HepG2 (cell line): ENCODE measurements around the gene CD79A. TPM values are rescaled to one million over a fixed set of nuclear protein-coding genes. Genes with fewer than 3 reads are reported as not detected.

Experiments
- AHR ChIP-seq: IDR thresholded peaks from 2 replicates; pipeline ENCODE4 v1.6.1; 2018; ENCODE audit warnings: missing genetic modification reagents, missing compliant biosample characterization
- BRCA1 ChIP-seq: sonication (generic); formaldehyde crosslinking; IDR thresholded peaks from 2 replicates; pipeline ENCODE4 v1.4.0; 2020; ENCODE audit warnings: missing genetic modification reagents
- EZH2 ChIP-seq: conservative IDR thresholded peaks from 2 replicates; pipeline ENCODE4 v1.6.1; 2012; ENCODE audit warnings: mild to moderate bottlenecking, low read depth, low read length, moderate library complexity
- HNRNPUL1 ChIP-seq: fragments of 200-400 bp; formaldehyde crosslinking; IDR thresholded peaks from 2 replicates; pipeline ENCODE4 v1.6.1; 2017; ENCODE audit warnings: low read depth, mild to moderate bottlenecking, low read length, moderate library complexity
- MTF2 ChIP-seq: sonication (generic); formaldehyde crosslinking; IDR thresholded peaks from 2 replicates; pipeline ENCODE4 v1.5.0; 2020; ENCODE audit warnings: missing genetic modification reagents, borderline replicate concordance
- POLR2AphosphoS2 ChIP-seq: IDR thresholded peaks from 2 replicates; pipeline ENCODE4 v1.6.1; 2011; ENCODE audit warnings: low read depth, low read length, improper control_type of control experiment
- RAD21 ChIP-seq: fragments of 450-650 bp; formaldehyde crosslinking; IDR thresholded peaks from 2 replicates; pipeline ENCODE4 v1.5.0; 2020; ENCODE audit warnings: mild to moderate bottlenecking
- SAP130 ChIP-seq: IDR thresholded peaks from 2 replicates; pipeline ENCODE4 v1.6.1; 2016; ENCODE audit warnings: low read depth
- TARDBP ChIP-seq: sonication (generic); formaldehyde crosslinking; IDR thresholded peaks from 2 replicates; pipeline ENCODE4 v1.8.0; 2022; ENCODE audit warnings: mild to moderate bottlenecking, missing genetic modification reagents
- ZNF143 ChIP-seq: sonication (generic); formaldehyde crosslinking; IDR thresholded peaks from 2 replicates; pipeline ENCODE4 v1.4.0; 2020; ENCODE audit warnings: missing genetic modification reagents
- ZNF263 ChIP-seq: sonication (generic); formaldehyde crosslinking; IDR thresholded peaks from 2 replicates; pipeline ENCODE4 v1.4.0; 2020; ENCODE audit warnings: missing genetic modification reagents
- ZNF343 ChIP-seq: sonication (generic); formaldehyde crosslinking; IDR thresholded peaks from 2 replicates; pipeline ENCODE4 v1.4.0; 2020; ENCODE audit warnings: mild to moderate bottlenecking, missing genetic modification reagents
- ZNF605 ChIP-seq: sonication (generic); formaldehyde crosslinking; IDR thresholded peaks from 2 replicates; pipeline ENCODE4 v1.8.0; 2022; ENCODE audit warnings: mild to moderate bottlenecking, missing genetic modification reagents
- ZNF615 ChIP-seq: sonication (generic); formaldehyde crosslinking; IDR thresholded peaks from 2 replicates; pipeline ENCODE4 v1.5.0; 2020; ENCODE audit warnings: mild to moderate bottlenecking, missing genetic modification reagents, borderline replicate concordance
- ZNF7 ChIP-seq: IDR thresholded peaks from 2 replicates; pipeline ENCODE4 v1.6.1; 2016; ENCODE audit warnings: missing biosample characterization, missing genetic modification reagents
- polyA plus RNA-seq, 8 experiments: library from polyadenylated mRNA; depleted of rRNA in 3 of 8; stranded (reverse) in 7 of 8; unstranded in 1 of 8; fragments of >200 nt; fragmentation: Illumina TruSeq in 4 of 8; extraction: Trizol in 4 of 8; gene quantifications; 2 replicates each; pipeline versions ENCODE4 v1.2.1 to v1.2.3, GENCODE V29; 2011 to 2016; ENCODE audit warnings: low read depth in 4 of 8, missing spikeins in 1 of 8, mixed read lengths in 1 of 8; ENCODE audit not compliant: insufficient read depth in 1 of 8
- total RNA-seq, 5 experiments: library from RNA; depleted of rRNA; stranded (reverse); fragments of >200 nt; fragmentation: Illumina TruSeq; extraction: Trizol; gene quantifications; 2 replicates each; pipeline ENCODE4 v1.2.3, GENCODE V29; 2016; ENCODE audit warnings: low read depth in 1 of 5
- TF ChIP-seq, protein P1 (sequence below): sonication (generic); formaldehyde crosslinking; IDR thresholded peaks from 2 replicates; pipeline ENCODE4 v1.4.0; 2020; ENCODE audit warnings: missing genetic modification reagents, borderline replicate concordance
- TF ChIP-seq, protein P2 (sequence below): IDR thresholded peaks from 2 replicates; pipeline ENCODE4 v1.6.1; 2016; ENCODE audit warnings: mild to moderate bottlenecking, missing biosample characterization, missing genetic modification reagents
- TF ChIP-seq, protein P3 (sequence below): sonication (generic); formaldehyde crosslinking; IDR thresholded peaks from 2 replicates; pipeline ENCODE4 v1.4.0; 2020; ENCODE audit warnings: missing genetic modification reagents, mild to moderate bottlenecking, borderline replicate concordance
- TF ChIP-seq, protein P4 (sequence below): sonication (generic); formaldehyde crosslinking; IDR thresholded peaks from 2 replicates; pipeline ENCODE4 v1.8.1; 2023; ENCODE audit warnings: mild to moderate bottlenecking, moderate library complexity, missing genetic modification reagents
- TF ChIP-seq, protein P5 (sequence below): sonication (generic); formaldehyde crosslinking; IDR thresholded peaks from 2 replicates; pipeline ENCODE4 v1.4.0; 2020; ENCODE audit warnings: mild to moderate bottlenecking, missing genetic modification reagents

Gene CD79A
- total and polyA plus RNA-seq, 2 of the 13 experiments (the other 11 are each of a cell fraction or from before 2014, with no cell fraction given) = 0.24 to 0.33 TPM

DNA sequence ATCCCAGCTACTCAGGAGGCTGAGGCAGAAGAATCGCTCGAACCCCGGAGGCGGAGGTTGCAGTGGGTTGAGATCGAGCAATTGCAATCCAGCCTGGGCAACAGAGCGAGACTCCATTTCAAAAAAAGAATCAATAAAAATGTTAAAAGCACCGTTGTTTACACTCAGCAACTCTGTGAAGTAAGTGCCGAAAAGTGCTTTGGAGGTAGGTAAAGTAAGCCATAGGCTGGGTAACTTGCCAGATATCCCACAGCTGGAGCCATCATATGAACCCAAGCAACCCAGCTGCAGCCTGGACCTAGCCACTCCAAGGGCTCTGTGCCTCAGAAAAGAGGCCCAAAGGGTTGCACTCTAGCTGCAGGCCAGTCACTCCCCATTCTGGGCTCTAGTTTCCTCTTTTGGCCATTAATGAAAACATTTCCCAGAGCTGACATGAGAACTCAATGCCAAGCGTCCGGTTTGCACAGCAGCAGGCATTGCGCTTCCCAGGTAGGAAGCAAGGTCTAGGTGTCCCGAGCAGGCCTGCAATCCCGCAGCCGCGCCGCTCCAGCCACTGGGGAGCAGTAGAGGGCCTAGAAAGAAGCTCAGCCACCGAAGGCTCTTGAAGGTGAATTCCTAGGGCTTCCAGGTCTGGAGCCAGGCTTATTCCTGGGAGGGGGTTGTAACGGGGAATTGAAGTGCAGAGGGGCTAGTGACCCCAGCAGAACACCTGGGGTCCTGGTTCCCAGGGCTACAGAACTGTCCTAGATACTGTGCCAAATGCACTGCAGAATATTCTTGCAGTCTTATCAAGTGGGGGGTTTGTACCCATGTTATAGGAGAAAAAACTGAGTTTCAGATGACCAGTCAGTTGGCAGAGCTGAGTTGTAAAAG, 4.1 kb upstream of the CD79A start (continued):
- TF ChIP-seq ZNF615 (CRISPR knock-in tag) = 0 out of 2 replicates have a peak, but pooled peaks have one; percentile 5
- TF ChIP-seq, protein P1, sequence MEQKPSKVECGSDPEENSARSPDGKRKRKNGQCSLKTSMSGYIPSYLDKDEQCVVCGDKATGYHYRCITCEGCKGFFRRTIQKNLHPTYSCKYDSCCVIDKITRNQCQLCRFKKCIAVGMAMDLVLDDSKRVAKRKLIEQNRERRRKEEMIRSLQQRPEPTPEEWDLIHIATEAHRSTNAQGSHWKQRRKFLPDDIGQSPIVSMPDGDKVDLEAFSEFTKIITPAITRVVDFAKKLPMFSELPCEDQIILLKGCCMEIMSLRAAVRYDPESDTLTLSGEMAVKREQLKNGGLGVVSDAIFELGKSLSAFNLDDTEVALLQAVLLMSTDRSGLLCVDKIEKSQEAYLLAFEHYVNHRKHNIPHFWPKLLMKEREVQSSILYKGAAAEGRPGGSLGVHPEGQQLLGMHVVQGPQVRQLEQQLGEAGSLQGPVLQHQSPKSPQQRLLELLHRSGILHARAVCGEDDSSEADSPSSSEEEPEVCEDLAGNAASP (CRISPR knock-in tag) = 0 out of 2 replicates have a peak, but pooled peaks have one; percentile 13
- TF ChIP-seq, protein P2, sequence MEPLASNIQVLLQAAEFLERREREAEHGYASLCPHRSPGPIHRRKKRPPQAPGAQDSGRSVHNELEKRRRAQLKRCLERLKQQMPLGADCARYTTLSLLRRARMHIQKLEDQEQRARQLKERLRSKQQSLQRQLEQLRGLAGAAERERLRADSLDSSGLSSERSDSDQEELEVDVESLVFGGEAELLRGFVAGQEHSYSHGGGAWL (CRISPR knock-in tag) = no peak
- TF ChIP-seq RAD21 = peak; percentile 87
- TF ChIP-seq POLR2AphosphoS2 = peak; percentile 86; the same call in 1 of the 2 replicates
- 0 out of 2 replicates have a peak, but pooled peaks have one; percentile 43 for TF ChIP-seq ZNF343 (CRISPR knock-in tag)
- TF ChIP-seq BRCA1 (CRISPR knock-in tag) = no peak
- TF ChIP-seq, protein P3, sequence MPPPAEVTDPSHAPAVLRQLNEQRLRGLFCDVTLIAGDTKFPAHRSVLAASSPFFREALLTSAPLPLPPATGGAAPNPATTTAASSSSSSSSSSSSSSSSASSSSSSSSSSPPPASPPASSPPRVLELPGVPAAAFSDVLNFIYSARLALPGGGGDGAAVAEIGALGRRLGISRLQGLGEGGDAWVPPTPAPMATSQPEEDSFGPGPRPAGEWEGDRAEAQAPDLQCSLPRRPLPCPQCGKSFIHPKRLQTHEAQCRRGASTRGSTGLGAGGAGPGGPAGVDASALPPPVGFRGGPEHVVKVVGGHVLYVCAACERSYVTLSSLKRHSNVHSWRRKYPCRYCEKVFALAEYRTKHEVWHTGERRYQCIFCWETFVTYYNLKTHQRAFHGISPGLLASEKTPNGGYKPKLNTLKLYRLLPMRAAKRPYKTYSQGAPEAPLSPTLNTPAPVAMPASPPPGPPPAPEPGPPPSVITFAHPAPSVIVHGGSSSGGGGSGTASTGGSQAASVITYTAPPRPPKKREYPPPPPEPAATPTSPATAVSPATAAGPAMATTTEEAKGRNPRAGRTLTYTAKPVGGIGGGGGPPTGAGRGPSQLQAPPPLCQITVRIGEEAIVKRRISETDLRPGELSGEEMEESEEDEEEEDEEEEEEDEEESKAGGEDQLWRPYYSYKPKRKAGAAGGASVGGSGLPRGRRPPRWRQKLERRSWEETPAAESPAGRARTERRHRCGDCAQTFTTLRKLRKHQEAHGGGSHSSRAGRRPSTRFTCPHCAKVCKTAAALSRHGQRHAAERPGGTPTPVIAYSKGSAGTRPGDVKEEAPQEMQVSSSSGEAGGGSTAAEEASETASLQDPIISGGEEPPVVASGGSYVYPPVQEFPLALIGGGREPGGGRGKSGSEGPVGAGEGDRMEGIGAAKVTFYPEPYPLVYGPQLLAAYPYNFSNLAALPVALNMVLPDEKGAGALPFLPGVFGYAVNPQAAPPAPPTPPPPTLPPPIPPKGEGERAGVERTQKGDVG (CRISPR knock-in tag) = 0 out of 2 replicates have a peak, but pooled peaks have one; percentile 24
- no peak for TF ChIP-seq ZNF263 (CRISPR knock-in tag)
- TF ChIP-seq HNRNPUL1 = no peak
- TF ChIP-seq SAP130 (CRISPR knock-in tag) = 0 out of 2 replicates have a peak, but pooled peaks have one; percentile 22
- TF ChIP-seq TARDBP (CRISPR knock-in tag) = peak; percentile 9; the same call in 1 of the 2 replicates
- TF ChIP-seq MTF2 = no peak
- TF ChIP-seq ZNF605 (CRISPR knock-in tag) = 0 out of 2 replicates have a peak, but pooled peaks have one; percentile 25
- TF ChIP-seq EZH2 = no peak
- no peak for TF ChIP-seq ZNF7 (CRISPR knock-in tag)
- TF ChIP-seq AHR = no peak
- TF ChIP-seq, protein P4, sequence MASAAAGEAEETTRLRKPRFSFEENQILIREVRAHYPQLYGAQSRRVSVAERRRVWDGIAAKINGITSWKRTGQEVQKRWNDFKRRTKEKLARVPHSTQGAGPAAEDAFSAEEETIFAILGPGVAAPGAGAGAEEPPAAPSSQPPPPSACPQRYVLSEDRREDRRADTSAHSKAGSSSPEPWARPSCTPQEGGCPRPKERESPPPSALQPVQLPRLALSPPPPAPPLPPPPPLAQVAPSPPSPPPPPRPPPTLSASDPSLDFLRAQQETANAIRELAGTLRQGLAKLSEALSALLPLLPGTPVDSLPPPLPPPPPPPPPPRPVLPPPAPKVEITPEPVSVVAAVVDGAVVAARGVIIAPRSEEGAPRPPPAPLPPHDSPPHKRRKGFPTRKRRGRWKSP (CRISPR knock-in tag) = peak; percentile 30; the same call in 1 of the 2 replicates
- TF ChIP-seq ZNF143 (CRISPR knock-in tag) = no peak
- TF ChIP-seq, protein P5, sequence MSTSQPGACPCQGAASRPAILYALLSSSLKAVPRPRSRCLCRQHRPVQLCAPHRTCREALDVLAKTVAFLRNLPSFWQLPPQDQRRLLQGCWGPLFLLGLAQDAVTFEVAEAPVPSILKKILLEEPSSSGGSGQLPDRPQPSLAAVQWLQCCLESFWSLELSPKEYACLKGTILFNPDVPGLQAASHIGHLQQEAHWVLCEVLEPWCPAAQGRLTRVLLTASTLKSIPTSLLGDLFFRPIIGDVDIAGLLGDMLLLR (CRISPR knock-in tag) = no peak
